ENCODE measurements around the gene RNF149. TPM values are rescaled to one million over a fixed set of nuclear protein-coding genes. Genes with fewer than 3 reads are reported as not detected.

Gene RNF149
- total and polyA plus RNA-seq, 9 of the 15 experiments (the other 6 are each of a cell fraction or from before 2014, with no cell fraction given) = 9.0 to 31.5 (median 22.8) TPM

- BruUV-seq (replicated peaks) = no TSS peak
- TF ChIP-seq TRIM28 (IDR thresholded peaks at IDR 0.05) (no peak), SIN3A (IDR thresholded peaks at IDR 0.05; ENCODE audit: borderline replicate concordance in 2 of 2, control insufficient read depth in 1 of 2, low read depth in 2 of 2, low read length in 2 of 2) (no peak), KDM4B (IDR thresholded peaks at IDR 0.05; ENCODE audit: borderline replicate concordance in 2 of 2, low read depth in 1 of 2) (no peak)
- no peak overlapping the region for H3K9ac ChIP-seq (ENCODE audit: insufficient read depth in 1 of 2, low read depth in 2 of 2, low read length in 2 of 2)
- WGBS (ENCODE audit: insufficient coverage, low coverage, missing lambda C conversion rate) = 93% methylated on average over 4 of the region's 4 CpGs
- no peaks in the 10 kb centered on the region for H3K79me2 ChIP-seq (ENCODE audit: control insufficient read depth, insufficient read depth, low read length)
- H3K27ac ChIP-seq (ENCODE audit: extremely low read depth, low read depth, low read length) = no peak overlapping the region
- H3K4me3 ChIP-seq = no peak overlapping the region
- in situ Hi-C loops (cut with MboI) = no loop called here
- ChIA-PET CTCF (ENCODE audit: low intra/inter-chr PET ratio) (no interaction called here), POLR2A (interaction anchor here (0.8 to 1.2 kb wide), 4 partner anchors 11 to 49 kb away, joined by 3 to 4 read pairs (median 3); partner anchors contain the start of gene RNF149)
- intact Hi-C loops (cut with micrococcal nuclease) = no loop called here
- ATAC-seq = no peak
- H3K36me3 ChIP-seq (ENCODE audit: control insufficient read depth, insufficient read depth, low read length) = peaks cover 90% of the 10 kb centered on the region
- H3K9me1 ChIP-seq (ENCODE audit: control insufficient read depth, insufficient read depth, low read length) = no peaks in the 10 kb centered on the region
- no peak overlapping the region for H2AFZ ChIP-seq (ENCODE audit: low read depth, low read length)
- no peaks in the 10 kb centered on the region for H3K4me1 ChIP-seq (replicated peaks in 1 of 2; ENCODE audit: control insufficient read depth in 2 of 2, insufficient read depth in 2 of 2, low read length in 2 of 2)
- FAIRE-seq = no peak
- H3K9me3 ChIP-seq (replicated peaks; ENCODE audit: control insufficient read depth, insufficient read depth, low read depth, low read length) = no peaks in the 10 kb centered on the region
- H4K20me1 ChIP-seq (replicated peaks; ENCODE audit: control insufficient read depth, insufficient read depth, low read length) = no peaks in the 10 kb centered on the region
- no peak overlapping the region for H3K4me2 ChIP-seq (ENCODE audit: insufficient read depth, low read length)
- DNase-seq (ENCODE audit: extremely low read depth in 1 of 4, low spot score in 3 of 4) = no peak
- no peaks in the 10 kb centered on the region for H3K27me3 ChIP-seq (ENCODE audit: control insufficient read depth in 2 of 2, insufficient read depth in 2 of 2, low read length in 2 of 2)
These were observed 27.0 kb downstream of the RNF149 start for GRCh38 chr2:101281482-101281881.

- DNase-seq (ENCODE audit: extremely low read depth in 1 of 4, low spot score in 3 of 4) (no peak), FAIRE-seq (no peak), ATAC-seq (no peak)
- Histone ChIP-seq H3K4me2 (ENCODE audit: insufficient read depth, low read length) (no peak overlapping the region), H2AFZ (ENCODE audit: low read depth, low read length) (no peak overlapping the region), H3K27ac (ENCODE audit: extremely low read depth, low read depth, low read length) (no peak overlapping the region), H3K79me2 (ENCODE audit: control insufficient read depth, insufficient read depth, low read length) (no peaks in the 10 kb centered on the region), H3K4me3 (no peak overlapping the region), H4K20me1 (replicated peaks; ENCODE audit: control insufficient read depth, insufficient read depth, low read length) (no peaks in the 10 kb centered on the region), H3K36me3 (ENCODE audit: control insufficient read depth, insufficient read depth, low read length) (peaks cover 83% of the 10 kb centered on the region), H3K9me3 (replicated peaks; ENCODE audit: control insufficient read depth, insufficient read depth, low read depth, low read length) (no peaks in the 10 kb centered on the region), H3K4me1 (replicated peaks in 1 of 2; ENCODE audit: control insufficient read depth in 2 of 2, insufficient read depth in 2 of 2, low read length in 2 of 2) (no peaks in the 10 kb centered on the region), H3K9me1 (ENCODE audit: control insufficient read depth, insufficient read depth, low read length) (no peaks in the 10 kb centered on the region), H3K9ac (ENCODE audit: insufficient read depth in 1 of 2, low read depth in 2 of 2, low read length in 2 of 2) (no peak overlapping the region), H3K27me3 (ENCODE audit: control insufficient read depth in 2 of 2, insufficient read depth in 2 of 2, low read length in 2 of 2) (no peaks in the 10 kb centered on the region)
- ChIA-PET POLR2A (interaction anchor here (1.2 kb wide), 1 partner anchor 30 kb away, joined by 3 read pairs; the partner anchor contains the start of gene RNF149), CTCF (ENCODE audit: low intra/inter-chr PET ratio) (no interaction called here)
- WGBS (ENCODE audit: insufficient coverage, low coverage, missing lambda C conversion rate) = 69% methylated on average over 3 of the region's 3 CpGs
- in situ Hi-C loops (cut with MboI) (no loop called here), intact Hi-C loops (cut with micrococcal nuclease) (no loop called here)
- TF ChIP-seq CEBPG (CRISPR knock-in tag; IDR thresholded peaks at IDR 0.05) (no peak), CEBPG (tag; conservative IDR thresholded peaks at IDR 0.05 in 1 of 2, IDR thresholded peaks at IDR 0.05 in 1 of 2) (peak in 1 of 2 experiments; percentile 72; a peak in 2 of 4 replicates), RAD21 (CRISPR knock-in tag; conservative IDR thresholded peaks at IDR 0.05 in 1 of 2, IDR thresholded peaks at IDR 0.05 in 1 of 2) (no peak), CEBPB (tag; IDR thresholded peaks at IDR 0.05) (peak; percentile 61)
- BruUV-seq (replicated peaks) = no TSS peak
These were observed 29.6 kb downstream of the RNF149 start for GRCh38 chr2:101278925-101279324.
